Gastroesophageal sphincter (tissue), 3 donors: Measurements from ENCODE around the gene CPHXL2.

Experiments
- POLR2AphosphoS5 ChIP-seq: sonication (generic); formaldehyde crosslinking; IDR thresholded peaks from one replicate; pipeline ENCODE4 v1.6.1; 2017; ENCODE audit warnings: antibody characterized with exemption
- TF ChIP-seq, protein P1 (sequence below), 4 experiments: fragments of 200-600 bp in 2 of 4; fragments of 450-650 bp in 2 of 4; sonication (generic) in 1 of 4; IDR thresholded peaks; one replicate each; pipeline ENCODE4 v1.5.1; 2017 to 2019; ENCODE audit warnings: antibody characterized with exemption in 4 of 4, mild to moderate bottlenecking in 2 of 4, moderate library complexity in 2 of 4

DNA sequence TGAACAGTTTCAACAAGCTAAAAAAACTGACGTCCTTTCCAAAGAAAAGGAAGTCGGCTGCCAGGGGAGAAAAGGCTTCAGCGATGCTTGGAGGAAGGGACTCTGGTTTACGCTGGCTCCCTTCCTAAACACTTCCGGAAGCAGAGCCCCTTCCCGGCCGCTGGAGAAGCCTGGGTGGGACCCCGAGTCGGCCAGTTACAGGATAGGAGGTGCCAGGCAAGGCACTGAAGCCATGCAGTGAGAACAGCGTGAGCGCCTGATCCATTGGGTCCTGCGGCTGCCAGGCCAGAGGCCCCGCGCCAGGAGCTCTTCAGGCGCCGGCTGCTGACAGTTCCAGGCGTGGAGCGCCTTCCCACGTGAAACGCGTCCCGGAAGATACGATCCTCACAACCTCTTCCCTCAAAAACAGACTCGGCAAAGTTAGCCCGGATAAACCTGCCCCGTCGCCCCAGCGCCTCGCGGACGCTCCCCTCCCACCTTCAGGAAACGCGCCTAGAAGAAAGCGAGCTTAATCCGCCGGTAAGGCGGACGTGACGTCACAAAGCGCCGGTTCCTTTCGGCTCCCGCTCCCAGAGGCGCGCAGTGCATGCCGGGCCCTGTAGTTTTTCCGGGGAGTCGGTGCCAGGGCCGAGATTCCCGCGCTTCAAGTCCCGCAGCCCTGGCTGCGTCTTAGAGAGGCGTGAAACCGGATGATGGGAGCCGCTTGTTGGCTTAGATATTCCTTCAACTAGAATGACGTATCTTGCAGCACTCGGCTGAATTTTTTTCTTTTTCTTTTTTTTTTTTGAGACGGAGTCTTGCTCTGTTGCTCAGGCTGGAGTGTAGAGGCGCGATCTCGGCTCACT, 53.8 kb downstream of the CPHXL2 start, which contains the start of gene ADAT1:
- peak; percentile 91 for TF ChIP-seq POLR2AphosphoS5
- TF ChIP-seq, protein P1, sequence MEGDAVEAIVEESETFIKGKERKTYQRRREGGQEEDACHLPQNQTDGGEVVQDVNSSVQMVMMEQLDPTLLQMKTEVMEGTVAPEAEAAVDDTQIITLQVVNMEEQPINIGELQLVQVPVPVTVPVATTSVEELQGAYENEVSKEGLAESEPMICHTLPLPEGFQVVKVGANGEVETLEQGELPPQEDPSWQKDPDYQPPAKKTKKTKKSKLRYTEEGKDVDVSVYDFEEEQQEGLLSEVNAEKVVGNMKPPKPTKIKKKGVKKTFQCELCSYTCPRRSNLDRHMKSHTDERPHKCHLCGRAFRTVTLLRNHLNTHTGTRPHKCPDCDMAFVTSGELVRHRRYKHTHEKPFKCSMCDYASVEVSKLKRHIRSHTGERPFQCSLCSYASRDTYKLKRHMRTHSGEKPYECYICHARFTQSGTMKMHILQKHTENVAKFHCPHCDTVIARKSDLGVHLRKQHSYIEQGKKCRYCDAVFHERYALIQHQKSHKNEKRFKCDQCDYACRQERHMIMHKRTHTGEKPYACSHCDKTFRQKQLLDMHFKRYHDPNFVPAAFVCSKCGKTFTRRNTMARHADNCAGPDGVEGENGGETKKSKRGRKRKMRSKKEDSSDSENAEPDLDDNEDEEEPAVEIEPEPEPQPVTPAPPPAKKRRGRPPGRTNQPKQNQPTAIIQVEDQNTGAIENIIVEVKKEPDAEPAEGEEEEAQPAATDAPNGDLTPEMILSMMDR (IDR thresholded peaks at IDR 0.05): peak in 2 of 4 experiments; percentile 3 to 22
